Smooth muscle cell (in vitro differentiated cells): Measurements from ENCODE around the gene PACRG. TPM values are rescaled to one million over a fixed set of nuclear protein-coding genes. Genes with fewer than 3 reads are reported as not detected.

Experiments
- DNase-seq: peaks from one replicate; lab custom pipeline; 2025; ENCODE audit not compliant: unreplicated experiment; lab: John Stamatoyannopoulos, UW
- H2AFZ ChIP-seq: fragments of 200-600 bp; sonication (generic); 2 replicates; pipeline ENCODE4 v1.6.0; 2016; ENCODE audit warnings: antibody characterized with exemption, low read depth, mild to moderate bottlenecking
- H3F3A ChIP-seq: fragments of 200-600 bp; sonication (generic); 2 replicates; pipeline ENCODE4 v1.6.0; 2017; ENCODE audit warnings: antibody characterized with exemption, low read depth
- H3K27ac ChIP-seq: fragments of 200-600 bp; sonication (generic); 2 replicates; pipeline ENCODE4 v1.5.1; 2016; ENCODE audit warnings: low read depth, mild to moderate bottlenecking
- H3K27me3 ChIP-seq: fragments of 200-600 bp; sonication (generic); 2 replicates; pipeline ENCODE4 v1.6.1; 2016; ENCODE audit warnings: low read depth, mild to moderate bottlenecking
- H3K36me3 ChIP-seq: fragments of 200-600 bp; sonication (generic); 2 replicates; pipeline ENCODE4 v1.5.1; 2016; ENCODE audit warnings: low read depth
- H3K4me1 ChIP-seq: fragments of 200-600 bp; sonication (generic); 2 replicates; pipeline ENCODE4 v1.5.1; 2016; ENCODE audit warnings: low read depth
- H3K4me2 ChIP-seq: fragments of 200-600 bp; sonication (generic); 2 replicates; pipeline ENCODE4 v1.6.0; 2016; ENCODE audit warnings: mild to moderate bottlenecking
- H3K4me3 ChIP-seq: fragments of 200-600 bp; sonication (generic); 2 replicates; pipeline ENCODE4 v1.5.1; 2016; ENCODE audit warnings: mild to moderate bottlenecking
- H3K79me2 ChIP-seq: fragments of 200-600 bp; sonication (generic); 2 replicates; pipeline ENCODE4 v1.6.0; 2016; ENCODE audit warnings: low read depth, mild to moderate bottlenecking
- H3K9ac ChIP-seq: fragments of 200-600 bp; sonication (generic); 2 replicates; pipeline ENCODE4 v1.6.0; 2016; ENCODE audit warnings: low read depth
- H3K9me3 ChIP-seq: fragments of 200-600 bp; sonication (generic); replicated peaks from 2 replicates; pipeline ENCODE4 v1.5.1; 2016; ENCODE audit warnings: low read depth
- H4K20me1 ChIP-seq: fragments of 200-600 bp; sonication (generic); 2 replicates; pipeline ENCODE4 v1.6.0; 2016; ENCODE audit warnings: low read depth
- WGBS: methylation state at CpG from one replicate; pipeline ENCODE4 v1.1.7; 2016; ENCODE audit warnings: low lambda C conversion rate; 5-methylcytosine and 5-hydroxymethylcytosine counted together
- polyA plus RNA-seq: library from polyadenylated mRNA; unstranded; fragments of >200 nt; fragmentation: Nextera tagmentation; extraction: Ambion mirVana; gene quantifications from 2 replicates; pipeline ENCODE4 v1.2.1, GENCODE V29; 2016
- total RNA-seq: library from RNA; depleted of rRNA; stranded (reverse); fragments of >200 nt; gene quantifications from 2 replicates; pipeline ENCODE4 v1.2.3, GENCODE V29; 2014
- TF ChIP-seq, protein P1 (sequence below): fragments of 200-600 bp; sonication (generic); IDR thresholded peaks from 2 replicates; pipeline ENCODE4 v1.5.1; 2017; ENCODE audit warnings: borderline replicate concordance, mild to moderate bottlenecking, antibody characterized with exemption; ENCODE audit not compliant: insufficient read depth, poor library complexity, severe bottlenecking

Gene PACRG
- total and polyA plus RNA-seq, 2 experiments from 2014 or later = not detected

- Histone ChIP-seq H3K4me2 (no peak overlapping the region), H3K4me1 (no peaks in the 10 kb centered on the region), H3K9ac (no peak overlapping the region), H3K4me3 (no peak overlapping the region), H4K20me1 (no peaks in the 10 kb centered on the region), H3F3A (no peaks in the 10 kb centered on the region), H3K27me3 (no peaks in the 10 kb centered on the region), H3K79me2 (no peaks in the 10 kb centered on the region), H3K36me3 (no peaks in the 10 kb centered on the region), H2AFZ (no peak overlapping the region), H3K27ac (no peak overlapping the region), H3K9me3 (no peaks in the 10 kb centered on the region)
- TF ChIP-seq, protein P1, sequence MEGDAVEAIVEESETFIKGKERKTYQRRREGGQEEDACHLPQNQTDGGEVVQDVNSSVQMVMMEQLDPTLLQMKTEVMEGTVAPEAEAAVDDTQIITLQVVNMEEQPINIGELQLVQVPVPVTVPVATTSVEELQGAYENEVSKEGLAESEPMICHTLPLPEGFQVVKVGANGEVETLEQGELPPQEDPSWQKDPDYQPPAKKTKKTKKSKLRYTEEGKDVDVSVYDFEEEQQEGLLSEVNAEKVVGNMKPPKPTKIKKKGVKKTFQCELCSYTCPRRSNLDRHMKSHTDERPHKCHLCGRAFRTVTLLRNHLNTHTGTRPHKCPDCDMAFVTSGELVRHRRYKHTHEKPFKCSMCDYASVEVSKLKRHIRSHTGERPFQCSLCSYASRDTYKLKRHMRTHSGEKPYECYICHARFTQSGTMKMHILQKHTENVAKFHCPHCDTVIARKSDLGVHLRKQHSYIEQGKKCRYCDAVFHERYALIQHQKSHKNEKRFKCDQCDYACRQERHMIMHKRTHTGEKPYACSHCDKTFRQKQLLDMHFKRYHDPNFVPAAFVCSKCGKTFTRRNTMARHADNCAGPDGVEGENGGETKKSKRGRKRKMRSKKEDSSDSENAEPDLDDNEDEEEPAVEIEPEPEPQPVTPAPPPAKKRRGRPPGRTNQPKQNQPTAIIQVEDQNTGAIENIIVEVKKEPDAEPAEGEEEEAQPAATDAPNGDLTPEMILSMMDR = no peak
- 86% methylated on average over 4 of the region's 4 CpGs for WGBS
- no peak for DNase-seq
Observed at GRCh38 chr6:162680871-162681270, 46.9 kb upstream of the PACRG start.

- H3K36me3 ChIP-seq = no peaks in the 10 kb centered on the region
- H4K20me1 ChIP-seq = no peaks in the 10 kb centered on the region
- H3F3A ChIP-seq = no peaks in the 10 kb centered on the region
- TF ChIP-seq, protein P1 = no peak
- H3K4me2 ChIP-seq = no peak overlapping the region
- no peak overlapping the region for H3K27ac ChIP-seq
- H3K4me1 ChIP-seq = no peaks in the 10 kb centered on the region
- no peak for DNase-seq
- H3K4me3 ChIP-seq = no peak overlapping the region
- no peaks in the 10 kb centered on the region for H3K27me3 ChIP-seq
- no peak overlapping the region for H3K9ac ChIP-seq
- WGBS = 82% methylated on average over 1 of the region's 1 CpG
- H3K79me2 ChIP-seq = no peaks in the 10 kb centered on the region
- H3K9me3 ChIP-seq = no peaks in the 10 kb centered on the region
- H2AFZ ChIP-seq = no peak overlapping the region
Observed at GRCh38 chr6:162681447-162681846, 46.3 kb upstream of the PACRG start.

GRCh38 chr6:162683135-162683534 lies 44.6 kb upstream of the PACRG start:
- Histone ChIP-seq H3K9me3 (no peaks in the 10 kb centered on the region), H3K36me3 (no peaks in the 10 kb centered on the region), H3K4me2 (no peak overlapping the region), H3K9ac (no peak overlapping the region), H3K27ac (no peak overlapping the region), H3F3A (no peaks in the 10 kb centered on the region), H3K79me2 (no peaks in the 10 kb centered on the region), H3K4me3 (no peak overlapping the region), H2AFZ (no peak overlapping the region), H4K20me1 (no peaks in the 10 kb centered on the region), H3K4me1 (no peaks in the 10 kb centered on the region), H3K27me3 (no peaks in the 10 kb centered on the region)
- DNase-seq = no peak
- 84% methylated on average over 4 of the region's 4 CpGs for WGBS
- TF ChIP-seq, protein P1 = no peak

- no peak for DNase-seq
- TF ChIP-seq, protein P1 = no peak
- 96% methylated on average over 1 of the region's 1 CpG for WGBS
- H3K4me1 ChIP-seq = no peaks in the 10 kb centered on the region
- H3K36me3 ChIP-seq = no peaks in the 10 kb centered on the region
- H3K27me3 ChIP-seq = no peaks in the 10 kb centered on the region
- H3K4me3 ChIP-seq = no peak overlapping the region
- no peaks in the 10 kb centered on the region for H3K79me2 ChIP-seq
- H3K9me3 ChIP-seq = no peaks in the 10 kb centered on the region
- no peak overlapping the region for H3K4me2 ChIP-seq
- H3K27ac ChIP-seq = no peak overlapping the region
- no peak overlapping the region for H3K9ac ChIP-seq
- H2AFZ ChIP-seq = no peak overlapping the region
- H3F3A ChIP-seq = no peaks in the 10 kb centered on the region
- H4K20me1 ChIP-seq = no peaks in the 10 kb centered on the region
Observed at GRCh38 chr6:162684052-162684451, 43.7 kb upstream of the PACRG start.
